Skin epidermis (tissue), 12 donors: Measurements from ENCODE around the gene GLIPR1L2.
"Not testable (repeated sequence)": the region's sequence is repeated elsewhere in the genome, so short reads cannot be mapped to it uniquely, and the experiment has no call there.

Source experiments
- H3K27ac ChIP-seq, 21 experiments: fragments of 200-600 bp; sonication (generic) in 11 of 21; one replicate each; pipeline ENCODE4 v1.5.0; 2020; ENCODE audit warnings: mild to moderate bottlenecking in 3 of 21, inconsistent platforms in 2 of 21, moderate library complexity in 2 of 21
- H3K4me3 ChIP-seq, 7 experiments: fragments of 200-600 bp; sonication (generic) in 2 of 7; one replicate each; pipeline ENCODE4 v1.5.0; 2020; ENCODE audit warnings: inconsistent platforms in 2 of 7, mild to moderate bottlenecking in 2 of 7, moderate library complexity in 1 of 7

GLIPR1L2 gene

GRCh38 chr12:75427491-75427890 is 36.6 kb downstream of the GLIPR1L2 start:
- no peak overlapping the region for H3K4me3 ChIP-seq
- no peak overlapping the region for H3K27ac ChIP-seq

DNA sequence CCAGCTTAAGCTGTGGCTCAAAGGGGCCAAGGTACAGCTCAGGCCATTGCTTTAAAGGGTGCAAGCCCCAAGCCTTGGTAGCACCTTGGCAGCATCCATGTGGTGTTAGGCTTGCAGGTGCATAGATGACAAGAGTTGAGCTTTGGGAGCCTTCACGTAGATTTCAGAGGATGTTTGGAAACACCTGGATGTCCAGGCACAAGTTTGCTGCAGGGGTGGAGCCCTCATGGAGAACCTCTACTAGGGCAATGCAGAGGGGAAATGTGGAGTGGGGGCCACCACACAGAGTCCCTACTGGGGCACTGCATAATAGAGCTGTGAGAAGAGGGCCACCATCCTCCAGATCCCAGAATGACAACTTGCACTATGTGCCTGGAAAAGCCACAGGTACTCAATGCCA is 37.9 kb downstream of the GLIPR1L2 start:
- Histone ChIP-seq H3K27ac (no peak overlapping the region), H3K4me3 (no peak overlapping the region)

GRCh38 chr12:75432924-75433323 is 42.0 kb downstream of the GLIPR1L2 start:
- H3K27ac ChIP-seq = no peak overlapping the region

GRCh38 chr12:75437564-75437963 is 46.7 kb downstream of the GLIPR1L2 start:
- no peak overlapping the region for H3K4me3 ChIP-seq
- no peak overlapping the region for H3K27ac ChIP-seq

More at GRCh38 chr12:75432924-75433323, 42.0 kb downstream of the GLIPR1L2 start:
- no peak overlapping the region for H3K4me3 ChIP-seq

DNA sequence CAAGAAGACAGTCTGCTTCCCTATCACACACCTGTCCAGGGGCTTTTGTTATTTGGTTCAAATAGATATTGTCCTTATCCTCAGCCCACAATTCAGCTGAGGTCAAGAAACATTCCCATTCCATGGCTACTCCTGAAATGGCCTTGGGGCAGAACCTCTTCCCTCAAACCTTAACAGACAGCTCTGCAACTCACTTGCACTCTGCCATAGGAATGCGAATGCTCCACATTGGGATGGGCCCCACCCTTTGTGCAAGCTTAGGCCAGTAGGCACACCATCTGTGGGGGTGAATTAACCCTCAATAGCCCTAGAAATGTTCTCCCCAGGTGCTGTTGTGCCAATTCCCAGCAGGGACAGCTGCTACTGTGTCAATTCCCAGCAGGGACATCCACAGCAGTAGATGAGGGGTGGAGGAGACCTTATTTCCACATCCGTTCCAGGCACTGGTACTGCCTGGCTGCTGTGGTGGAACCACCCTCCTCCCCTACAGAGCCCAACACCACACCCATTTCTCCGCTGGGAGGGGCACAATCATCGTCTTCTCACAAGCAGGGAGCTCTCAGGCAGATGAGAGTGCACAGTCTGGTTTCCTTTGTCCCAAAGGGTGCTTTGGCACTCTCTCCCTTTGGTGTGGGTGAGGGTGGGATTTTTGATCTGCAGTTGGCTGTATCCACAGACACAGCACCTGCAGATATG is 47.3 kb downstream of the GLIPR1L2 start:
- H3K27ac ChIP-seq = no peak overlapping the region
- H3K4me3 ChIP-seq = no peak overlapping the region

DNA sequence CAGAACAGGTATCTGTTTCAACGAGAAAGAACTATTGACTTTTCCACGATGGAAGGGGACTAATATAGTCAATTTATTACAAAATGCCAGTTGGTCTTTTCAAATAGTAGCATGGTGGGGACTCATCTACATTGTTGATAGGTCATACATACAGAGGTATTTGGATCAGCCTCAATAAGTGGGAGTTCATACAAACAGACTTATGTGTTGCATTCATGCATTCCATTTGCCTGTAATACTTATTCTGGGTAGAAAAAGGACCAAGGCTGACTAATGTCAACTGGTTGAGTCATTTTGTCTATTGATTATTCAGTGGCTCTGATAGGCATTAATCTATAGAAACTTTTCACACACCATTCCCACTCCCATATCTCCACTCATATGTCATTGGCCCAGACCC is 48.2 kb downstream of the GLIPR1L2 start:
- Histone ChIP-seq H3K4me3 (no peak overlapping the region), H3K27ac (no peak overlapping the region)

- no peak overlapping the region for H3K4me3 ChIP-seq
- H3K27ac ChIP-seq = no peak overlapping the region
These were observed 49.0 kb downstream of the GLIPR1L2 start for GRCh38 chr12:75439930-75440329.

DNA sequence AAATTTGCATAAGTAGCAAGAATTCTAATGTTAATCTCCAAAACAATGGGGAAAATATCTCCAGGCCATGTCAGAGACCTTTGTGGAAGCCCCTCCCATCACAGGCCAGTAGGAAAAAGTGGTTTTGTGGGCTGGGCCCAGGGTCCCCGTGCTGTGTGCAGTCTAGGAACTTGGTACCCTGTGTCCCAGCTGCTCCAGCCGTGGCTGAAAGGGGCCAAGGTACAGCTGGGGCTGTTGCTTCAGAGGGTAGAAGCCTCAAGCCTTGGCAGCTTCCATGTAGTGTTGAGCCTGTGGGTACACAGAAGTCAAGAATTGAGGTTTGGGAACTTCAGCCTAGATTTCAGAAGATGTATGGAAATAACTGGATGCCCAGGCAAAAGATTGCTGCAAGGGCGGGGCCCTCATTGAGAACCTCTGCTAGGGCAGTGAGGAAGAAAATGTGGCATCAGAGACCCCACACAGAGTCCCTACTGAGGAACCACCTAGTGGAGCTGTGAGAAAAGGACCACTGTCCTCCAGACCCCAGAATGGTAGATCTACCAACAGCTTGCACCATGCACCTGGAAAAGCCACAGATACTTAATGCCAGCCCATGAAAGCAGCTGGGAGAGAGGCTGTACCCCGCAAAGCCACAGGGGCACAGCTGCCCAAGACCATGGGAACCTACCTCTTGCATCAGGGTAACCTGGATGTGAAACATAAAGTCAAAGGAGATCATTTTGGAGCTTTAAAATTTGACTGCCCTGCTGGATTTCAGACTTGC is 51.0 kb downstream of the GLIPR1L2 start:
- not testable (repeated sequence) for H3K27ac ChIP-seq, H3K4me3 ChIP-seq

- H3K4me3 ChIP-seq, H3K27ac ChIP-seq: not testable (repeated sequence)
These were observed 51.6 kb downstream of the GLIPR1L2 start for GRCh38 chr12:75442454-75442853.

- Histone ChIP-seq H3K27ac (no peak overlapping the region), H3K4me3 (no peak overlapping the region)
These were observed 52.8 kb downstream of the GLIPR1L2 start for GRCh38 chr12:75443709-75444108.

GRCh38 chr12:75444429-75445136 is 53.7 kb downstream of the GLIPR1L2 start:
- H3K27ac ChIP-seq = no peak overlapping the region

DNA sequence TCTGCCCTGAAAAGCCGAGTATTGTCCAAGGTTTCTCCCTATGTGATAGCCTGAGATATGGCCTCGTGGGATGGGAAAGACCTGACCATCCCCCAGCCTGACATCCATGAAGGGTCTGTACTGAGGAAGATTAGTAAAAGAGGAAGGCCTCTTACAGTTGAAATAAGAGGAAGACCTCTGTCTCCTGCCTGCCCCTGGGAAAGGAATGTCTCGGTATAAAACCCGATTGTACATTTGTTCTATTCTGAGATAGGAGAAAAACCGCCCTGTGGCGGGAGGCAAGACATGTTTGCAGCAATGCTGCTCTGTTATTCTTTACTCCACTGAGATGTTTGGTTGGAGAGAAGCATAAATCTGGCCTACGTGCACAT is 54.2 kb downstream of the GLIPR1L2 start:
- not testable (repeated sequence) for H3K4me3 ChIP-seq, H3K27ac ChIP-seq

More at GRCh38 chr12:75444429-75445136, 53.7 kb downstream of the GLIPR1L2 start:
- H3K4me3 ChIP-seq = no peak overlapping the region

- Histone ChIP-seq H3K4me3 (no peak overlapping the region), H3K27ac (no peak overlapping the region)
These were observed 56.0 kb downstream of the GLIPR1L2 start for GRCh38 chr12:75446857-75447256.

DNA sequence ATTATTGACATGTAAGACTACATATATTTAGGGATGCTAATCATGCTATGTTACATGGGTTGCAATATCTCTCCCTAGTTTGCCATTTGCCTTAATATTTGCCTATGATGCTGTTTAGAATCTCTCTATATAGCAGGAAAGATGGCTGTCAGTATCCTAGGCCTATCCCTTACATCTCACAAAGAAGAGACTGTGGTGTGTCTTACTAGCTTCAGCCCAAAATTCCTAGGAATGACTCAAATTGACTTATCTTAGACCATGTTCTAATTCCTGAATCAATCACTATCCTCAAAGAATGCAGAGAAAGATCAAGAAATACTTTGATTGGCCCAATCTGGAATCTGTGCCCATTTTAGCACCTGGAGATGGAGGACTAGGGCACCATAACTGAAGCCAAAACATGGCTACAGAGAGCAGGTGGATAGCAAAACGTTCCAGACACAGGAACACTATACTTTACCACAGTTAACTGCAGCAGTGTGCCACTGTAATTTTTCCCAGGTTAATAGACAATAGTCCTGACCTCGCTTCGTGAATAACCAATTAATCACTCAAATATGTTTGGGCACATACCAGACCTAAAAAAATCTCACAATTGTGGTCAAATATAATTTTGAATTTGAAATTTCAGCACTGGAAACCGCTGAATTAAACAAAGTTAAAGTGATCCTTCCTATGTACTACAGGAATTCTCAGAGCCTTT is 57.0 kb downstream of the GLIPR1L2 start:
- H3K4me3 ChIP-seq = no peak overlapping the region
- no peak overlapping the region for H3K27ac ChIP-seq

DNA sequence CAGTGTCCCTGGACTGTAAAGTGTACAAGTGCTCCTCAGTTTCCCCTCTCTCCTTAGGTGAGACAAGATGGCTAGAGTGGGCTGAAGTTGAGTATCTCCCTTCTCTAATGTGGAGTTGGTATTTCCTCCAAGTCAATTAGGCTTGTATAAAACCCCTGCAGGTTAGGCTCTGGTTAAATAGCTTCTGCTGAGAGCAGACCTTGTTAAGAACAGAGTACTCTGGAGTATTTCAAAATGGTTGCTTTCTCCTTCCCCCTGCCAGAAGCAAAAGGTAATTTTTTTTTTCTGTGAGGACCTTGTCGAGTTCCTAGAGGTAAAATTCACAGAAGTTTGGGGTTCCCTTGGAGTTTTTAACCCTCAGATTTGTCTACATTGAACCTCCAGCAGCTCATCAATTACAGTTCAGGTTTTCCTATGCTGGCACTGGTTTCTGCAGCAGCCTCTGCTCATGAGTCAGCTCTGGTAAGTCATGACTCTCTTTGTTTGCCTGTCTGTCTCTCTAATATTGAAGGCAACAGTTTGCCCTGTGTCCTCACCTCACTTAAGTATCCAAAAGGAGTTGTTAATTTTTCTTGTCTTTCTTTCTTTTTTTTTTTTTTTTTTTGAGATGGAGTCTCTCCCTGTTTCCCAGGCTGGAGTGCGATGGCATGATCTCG is 61.9 kb downstream of the GLIPR1L2 start:
- Histone ChIP-seq H3K4me3 (no peak overlapping the region), H3K27ac (no peak overlapping the region)

DNA sequence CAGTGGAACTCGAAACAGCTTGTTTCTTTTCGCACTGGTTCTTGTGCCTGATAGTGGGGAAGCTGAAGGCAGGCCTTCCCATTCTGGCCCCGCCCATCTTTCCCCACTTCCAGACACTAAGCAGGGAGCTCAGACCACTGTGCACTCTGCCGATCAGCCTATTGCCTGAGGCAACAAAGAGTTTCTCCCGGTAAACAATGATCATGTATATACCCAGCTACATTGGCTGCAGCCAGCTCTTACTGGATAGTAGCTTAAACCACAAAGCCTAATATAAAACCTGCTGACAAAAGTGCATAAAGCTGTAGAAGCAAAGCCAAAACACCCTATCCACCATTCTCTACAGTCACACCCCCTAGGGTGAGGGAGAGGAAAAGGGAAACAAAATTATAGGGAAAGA is 65.0 kb downstream of the GLIPR1L2 start:
- H3K27ac ChIP-seq = no peak overlapping the region
- no peak overlapping the region for H3K4me3 ChIP-seq

- H3K27ac ChIP-seq = peak overlapping the region in 1 of 21 experiments; percentile 37
- no peak overlapping the region for H3K4me3 ChIP-seq
These were observed 66.3 kb downstream of the GLIPR1L2 start for GRCh38 chr12:75457191-75457590.

GRCh38 chr12:75457866-75458265 is 67.0 kb downstream of the GLIPR1L2 start:
- H3K27ac ChIP-seq, H3K4me3 ChIP-seq: not testable (repeated sequence)

GRCh38 chr12:75459755-75460154 is 68.9 kb downstream of the GLIPR1L2 start:
- peak overlapping the region in 1 of 21 experiments; percentile 9 for H3K27ac ChIP-seq
- no peak overlapping the region for H3K4me3 ChIP-seq

DNA sequence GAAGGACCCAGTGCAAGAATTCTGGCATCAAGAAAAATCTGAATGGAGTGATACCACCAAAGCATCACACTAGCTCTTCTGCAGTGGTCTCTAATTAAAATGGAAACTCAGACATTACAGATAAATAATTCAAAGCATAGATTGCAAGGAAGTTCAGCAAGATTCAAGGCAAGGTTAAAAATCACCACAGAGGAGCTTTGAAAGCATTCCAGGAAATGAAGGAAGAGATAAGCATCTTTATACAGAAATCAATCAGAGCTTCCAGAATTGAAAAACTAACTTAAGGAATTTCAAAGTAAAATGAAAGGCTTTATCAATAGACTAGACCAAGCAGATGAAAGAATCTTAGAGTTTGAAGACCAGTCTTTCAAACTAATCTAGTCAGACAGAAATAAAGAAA is 69.3 kb downstream of the GLIPR1L2 start:
- no peak overlapping the region for H3K27ac ChIP-seq
- H3K4me3 ChIP-seq = no peak overlapping the region
